Endothelial cell of umbilical vein (primary cell): ENCODE measurements around the gene MRPL48. TPM values are rescaled to one million over a fixed set of nuclear protein-coding genes. Genes with fewer than 3 reads are reported as not detected.
A peak's percentile ranks its signal among the peaks of the same experiment; 100 is the strongest.

ENCODE experiments used
- BruUV-seq: library from RNA; stranded (reverse); fragments of 400-500 nt; replicated peaks from 2 replicates; lab custom pipeline; 2021; lab: Mats Ljungman, UMichigan
- CTCF ChIA-PET: fragments of 300-600, 350-600 bp; sonication (Branson Sonifier 250); formaldehyde crosslinking; loops from one replicate; lab custom pipeline; 2021; ENCODE audit warnings: antibody characterized with exemption, inconsistent platforms; lab: Charles Lee
- POLR2A ChIA-PET: fragments of 300-600, 350-600 bp; sonication (Branson Sonifier 250); formaldehyde crosslinking; loops from one replicate; lab custom pipeline; 2021; ENCODE audit warnings: antibody characterized with exemption, inconsistent platforms; lab: Charles Lee
- DNase-seq: peaks from one replicate; pipeline ENCODE4 v3.0.0-alpha.2; 2011; ENCODE audit warnings: low read depth, low spot score
- FAIRE-seq: peaks from 2 replicates; lab custom pipeline; 2011; peaks lifted over from hg19 to GRCh38; lab: Jason Lieb, UNC
- H2AFZ ChIP-seq: 2 replicates; pipeline ENCODE4 v1.6.0; 2012; ENCODE audit warnings: low read depth, low read length, control low read depth, inconsistent platforms
- H3K27ac ChIP-seq: 2 replicates; pipeline ENCODE4 v1.5.1; 2011; ENCODE audit warnings: low read depth, mild to moderate bottlenecking, control low read depth, low read length, moderate library complexity; ENCODE audit not compliant: insufficient read depth
- H3K27me3 ChIP-seq, 2 experiments: 2 replicates each; pipeline versions ENCODE4 v1.6.0 to v1.6.1; 2011; ENCODE audit warnings: low read length in 2 of 2, mixed read lengths in 1 of 2; ENCODE audit not compliant: control insufficient read depth in 2 of 2, insufficient read depth in 2 of 2
- H3K36me3 ChIP-seq, 2 experiments: 2 replicates in 1 of 2; 3 replicates in 1 of 2; pipeline ENCODE4 v1.5.1; 2011; ENCODE audit warnings: low read length in 2 of 2, mild to moderate bottlenecking in 1 of 2, moderate library complexity in 1 of 2; ENCODE audit not compliant: control insufficient read depth in 2 of 2, insufficient read depth in 2 of 2; ENCODE audit errors: extremely low read depth in 1 of 2
- H3K4me1 ChIP-seq: 3 replicates; pipeline ENCODE4 v1.5.1; 2011; ENCODE audit warnings: mild to moderate bottlenecking, low read length; ENCODE audit not compliant: control insufficient read depth, insufficient read depth; ENCODE audit errors: extremely low read depth
- H3K4me2 ChIP-seq: 2 replicates; pipeline ENCODE4 v1.6.1; 2011; ENCODE audit warnings: low read length, control low read depth, mixed read lengths; ENCODE audit not compliant: insufficient read depth
- H3K4me3 ChIP-seq, 3 experiments: fragments of 200-600 bp in 1 of 3; sonication (generic), shearing (Covaris generic) in 1 of 3; replicated peaks in 1 of 3; 2 replicates each; pipeline ENCODE4 v1.5.1; 2011 to 2016; ENCODE audit warnings: control low read depth in 3 of 3, low read length in 3 of 3, mild to moderate bottlenecking in 2 of 3, inconsistent platforms in 1 of 3, low read depth in 1 of 3, moderate library complexity in 1 of 3; ENCODE audit not compliant: insufficient read depth in 1 of 3
- H3K79me2 ChIP-seq: 2 replicates; pipeline ENCODE4 v1.6.0; 2012; ENCODE audit warnings: low read length, inconsistent platforms; ENCODE audit not compliant: control insufficient read depth, insufficient read depth
- H3K9ac ChIP-seq: replicated peaks from 2 replicates; pipeline ENCODE3; 2011; ENCODE audit warnings: low read length, control low read depth; ENCODE audit not compliant: insufficient read depth; ENCODE audit errors: extremely low read depth
- H3K9me1 ChIP-seq: replicated peaks from 3 replicates; pipeline ENCODE4 v1.6.0; 2011; ENCODE audit warnings: mild to moderate bottlenecking, low read length; ENCODE audit not compliant: control insufficient read depth, insufficient read depth; ENCODE audit errors: extremely low read depth
- H3K9me3 ChIP-seq: replicated peaks from 2 replicates; pipeline ENCODE4 v1.5.1; 2012; ENCODE audit warnings: low read length, inconsistent platforms; ENCODE audit not compliant: control insufficient read depth, insufficient read depth
- H4K20me1 ChIP-seq: replicated peaks from 2 replicates; pipeline ENCODE3; 2011; ENCODE audit warnings: mild to moderate bottlenecking, low read length; ENCODE audit not compliant: control insufficient read depth, insufficient read depth; ENCODE audit errors: extremely low read depth
- CTCF ChIP-seq, 2 donors: IDR thresholded peaks; 1 replicate in 1 of 2; 2 replicates in 1 of 2; pipeline ENCODE4 v1.5.1; 2011; ENCODE audit warnings: low read length in 2 of 2, mild to moderate bottlenecking in 2 of 2, moderate library complexity in 2 of 2, control low read depth in 1 of 2, inconsistent platforms in 1 of 2, low read depth in 1 of 2; ENCODE audit not compliant: insufficient read depth in 1 of 2; ENCODE audit errors: extremely low read depth in 1 of 2
- EZH2 ChIP-seq: IDR thresholded peaks from 2 replicates; pipeline ENCODE4 v1.6.1; 2012; ENCODE audit warnings: borderline replicate concordance, low read depth, mild to moderate bottlenecking, moderate library complexity, low read length, inconsistent platforms; ENCODE audit not compliant: severe bottlenecking
- FOS ChIP-seq: IDR thresholded peaks from 2 replicates; pipeline ENCODE4 v1.6.1; 2011; ENCODE audit warnings: mild to moderate bottlenecking, low read length, moderate library complexity, borderline replicate concordance; ENCODE audit not compliant: insufficient read depth
- GATA2 ChIP-seq: IDR thresholded peaks from 2 replicates; pipeline ENCODE4 v1.7.0; 2011; ENCODE audit warnings: low read depth, mild to moderate bottlenecking, moderate library complexity, mixed read lengths, low read length; ENCODE audit not compliant: insufficient read length, insufficient read depth
- JUN ChIP-seq: IDR thresholded peaks from 2 replicates; pipeline ENCODE4 v1.6.1; 2011; ENCODE audit warnings: borderline replicate concordance, low read depth; ENCODE audit not compliant: insufficient read length, insufficient read depth
- MAX ChIP-seq: IDR thresholded peaks from 2 replicates; pipeline ENCODE4 v1.6.1; 2011; ENCODE audit not compliant: insufficient read depth, insufficient read length
- MYC ChIP-seq: IDR thresholded peaks from one replicate; pipeline ENCODE4 v1.6.1; 2011; ENCODE audit warnings: mild to moderate bottlenecking, low read depth, low read length
- POLR2A ChIP-seq: IDR thresholded peaks from 2 replicates; pipeline ENCODE4 v1.6.1; 2012; ENCODE audit warnings: low read depth, mild to moderate bottlenecking, control low read depth, low read length
- POLR2AphosphoS5 ChIP-seq: IDR thresholded peaks from 2 replicates; pipeline ENCODE4 v1.6.1; 2012; ENCODE audit warnings: low read depth, mild to moderate bottlenecking, control low read depth, low read length, moderate library complexity; ENCODE audit not compliant: insufficient read depth
- dilution Hi-C: fragments of 300-500 bp; cut with MboI; formaldehyde crosslinking; loops from one replicate; pipeline ENCODE4 v1.15.0; 2019; ENCODE audit warnings: low sequenced_read_pairs; ENCODE audit not compliant: extremely low pct_ligation_motif_present
- intact Hi-C: fragments of 100-400 bp; cut with micrococcal nuclease; formaldehyde crosslinking; loops from one replicate; pipeline ENCODE4 v1.10.0; 2022
- polyA plus RNA-seq, 4 experiments: library from polyadenylated mRNA; depleted of rRNA in 3 of 4; stranded (reverse) in 3 of 4; unstranded in 1 of 4; fragments of >200 nt; gene quantifications; 2 replicates each; pipeline versions ENCODE4 v1.2.1 to v1.2.3, GENCODE V29; 2011 to 2012; ENCODE audit warnings: missing spikeins in 1 of 4
- total RNA-seq: library from RNA; stranded (reverse); gene quantifications from 2 replicates; pipeline ENCODE4 v1.2.3, GENCODE V29; 2021

MRPL48 gene
- total and polyA plus RNA-seq, 2 donors (not counting 3 experiments of a cell fraction or from before 2014, with no cell fraction given): 25.0 to 38.3 TPM

- DNase-seq: no peak
- H2AFZ ChIP-seq: no peak overlapping the region
- H3K27ac ChIP-seq: no peak overlapping the region
- intact Hi-C loops: loop anchor here (5.0 kb wide), 1 partner anchor 113 kb away; the partner anchor contains the start of gene RAB6A
- no peaks in the 10 kb centered on the region for H3K9me3 ChIP-seq
- no peak for FAIRE-seq
- peak overlapping the region; percentile 88 for H3K9ac ChIP-seq
- H3K79me2 ChIP-seq: peaks cover 35% of the 10 kb centered on the region
- peak overlapping the region in 1 of 3 experiments; percentile 93 for H3K4me3 ChIP-seq
- no peaks in the 10 kb centered on the region for H3K27me3 ChIP-seq
- CTCF ChIA-PET: no interaction called here
- dilution Hi-C loops: no loop called here
- H3K4me1 ChIP-seq: peaks cover 16% of the 10 kb centered on the region
- BruUV-seq: no TSS peak
- H3K4me2 ChIP-seq: peak overlapping the region; percentile 92
- H3K36me3 ChIP-seq: peaks cover 6 to 9% of the 10 kb centered on the region in 2 experiments
- TF ChIP-seq POLR2AphosphoS5 (no peak), EZH2 (no peak), JUN (no peak), FOS (no peak), MYC (no peak), CTCF (IDR thresholded peaks at IDR 0.05; ENCODE audit: extremely low read depth in 1 of 2, insufficient read depth in 1 of 2, low read depth in 1 of 2, low read length in 2 of 2) (no peak), GATA2 (no peak), MAX (no peak), POLR2A (no peak)
- no peaks in the 10 kb centered on the region for H3K9me1 ChIP-seq
- H4K20me1 ChIP-seq: no peaks in the 10 kb centered on the region
- POLR2A ChIA-PET: no interaction called here
Observed at GRCh38 chr11:73875380-73875779, 87.7 kb downstream of the MRPL48 start.
